ENCODE measurements around the gene PTPRCAP. TPM values are rescaled to one million over a fixed set of nuclear protein-coding genes. Genes with fewer than 3 reads are reported as not detected.
"Not testable (repeated sequence)": the region's sequence is repeated elsewhere in the genome, so short reads cannot be mapped to it uniquely, and the experiment has no call there.

The PTPRCAP gene
- total RNA-seq, 1 experiment from 2014 or later: 0.15 TPM

GRCh38 chr11:67405688-67406339 is 31.7 kb downstream of the PTPRCAP start:
- DNase-seq: no peak
- no peak for ATAC-seq
- Histone ChIP-seq H3K27ac (ENCODE audit: low read length) (no peak overlapping the region), H3K9me2 (replicated peaks; ENCODE audit: low read length) (no peaks in the 10 kb centered on the region), H3F3A (ENCODE audit: low read length, unreplicated experiment) (no peaks in the 10 kb centered on the region), H3K4me2 (ENCODE audit: low read length) (no peak overlapping the region), H3K4me1 (ENCODE audit: insufficient read depth, low read length) (peaks cover 4% of the 10 kb centered on the region), H3K4me3 (ENCODE audit: low read length) (no peak overlapping the region), H3K9me3 (ENCODE audit: low read length) (no peaks in the 10 kb centered on the region), H3K27me3 (ENCODE audit: low read length) (no peaks in the 10 kb centered on the region), H3K36me3 (ENCODE audit: low read depth, low read length) (no peaks in the 10 kb centered on the region), H3K9ac (ENCODE audit: low read length) (no peak overlapping the region), H4K20me1 (ENCODE audit: low read length) (peaks cover 5% of the 10 kb centered on the region; the same call in 1 of the 2 replicates), H2AFZ (ENCODE audit: low read length) (no peak overlapping the region), H3K79me2 (ENCODE audit: low read length) (peaks cover 7% of the 10 kb centered on the region)
- ChIA-PET CTCF (no interaction called here), POLR2A (ENCODE audit: unreplicated experiment) (interaction anchor here (0.5 kb wide), 1 partner anchor 29 kb away, joined by 3 read pairs; no protein-coding TSS in a partner anchor)
- TF ChIP-seq CTCF (conservative IDR thresholded peaks at IDR 0.05; ENCODE audit: low read depth, low read length): no peak
- BruUV-seq (replicated peaks): no TSS peak
- intact Hi-C loops (cut with micrococcal nuclease): no loop called here

GRCh38 chr11:67405196-67405567 is 32.3 kb downstream of the PTPRCAP start:
- H3K9me3 ChIP-seq (ENCODE audit: low read length): no peaks in the 10 kb centered on the region
- POLR2A ChIA-PET (ENCODE audit: unreplicated experiment): interaction anchor here (0.5 kb wide), 1 partner anchor 29 kb away, joined by 3 read pairs; no protein-coding TSS in a partner anchor
- H3K4me1 ChIP-seq (ENCODE audit: insufficient read depth, low read length): peaks cover 9% of the 10 kb centered on the region
- H3K27me3 ChIP-seq (ENCODE audit: low read length): no peaks in the 10 kb centered on the region
- peaks cover 14% of the 10 kb centered on the region for H3K79me2 ChIP-seq (ENCODE audit: low read length)
- CTCF ChIA-PET: no interaction called here
- H3F3A ChIP-seq (ENCODE audit: low read length, unreplicated experiment): no peaks in the 10 kb centered on the region
- H2AFZ ChIP-seq (ENCODE audit: low read length): no peak overlapping the region
- no peak overlapping the region for H3K27ac ChIP-seq (ENCODE audit: low read length)
- DNase-seq (no peak), ATAC-seq (no peak)
- intact Hi-C loops (cut with micrococcal nuclease): no loop called here
- no peak overlapping the region for H3K9ac ChIP-seq (ENCODE audit: low read length)
- H3K4me2 ChIP-seq (ENCODE audit: low read length): no peak overlapping the region
- H4K20me1 ChIP-seq (ENCODE audit: low read length): peaks cover 11% of the 10 kb centered on the region; the same call in 1 of the 2 replicates
- no peak overlapping the region for H3K4me3 ChIP-seq (ENCODE audit: low read length)
- TF ChIP-seq EZH2 (IDR thresholded peaks at IDR 0.05; ENCODE audit: low read length, unreplicated experiment) (no peak), CTCF (conservative IDR thresholded peaks at IDR 0.05; ENCODE audit: low read depth, low read length) (no peak), EZH2phosphoT487 (IDR thresholded peaks at IDR 0.05; ENCODE audit: borderline replicate concordance, low read length) (no peak)
- H3K36me3 ChIP-seq (ENCODE audit: low read depth, low read length): no peaks in the 10 kb centered on the region
- no peaks in the 10 kb centered on the region for H3K9me2 ChIP-seq (replicated peaks; ENCODE audit: low read length)
- no TSS peak for BruUV-seq (replicated peaks)

- ATAC-seq: no peak
- Histone ChIP-seq H4K20me1 (ENCODE audit: low read length) (peaks cover 13% of the 10 kb centered on the region; the same call in 1 of the 2 replicates), H3K9ac (ENCODE audit: low read length) (no peak overlapping the region), H3K4me3 (ENCODE audit: low read length) (no peak overlapping the region), H3K79me2 (ENCODE audit: low read length) (peaks cover 19% of the 10 kb centered on the region), H3K9me2 (replicated peaks; ENCODE audit: low read length) (no peaks in the 10 kb centered on the region), H3K4me1 (ENCODE audit: insufficient read depth, low read length) (peaks cover 11% of the 10 kb centered on the region), H3K9me3 (ENCODE audit: low read length) (no peaks in the 10 kb centered on the region), H3K27me3 (ENCODE audit: low read length) (no peaks in the 10 kb centered on the region), H3K4me2 (ENCODE audit: low read length) (no peak overlapping the region), H2AFZ (ENCODE audit: low read length) (no peak overlapping the region), H3F3A (ENCODE audit: low read length, unreplicated experiment) (no peaks in the 10 kb centered on the region), H3K36me3 (ENCODE audit: low read depth, low read length) (peaks cover under 1% of the 10 kb centered on the region; the same call in 1 of the 2 replicates), H3K27ac (ENCODE audit: low read length) (no peak overlapping the region)
- no peak for DNase-seq
- ChIA-PET CTCF (no interaction called here), POLR2A (ENCODE audit: unreplicated experiment) (no interaction called here)
- BruUV-seq (replicated peaks): no TSS peak
- intact Hi-C loops (cut with micrococcal nuclease): no loop called here
- no peak for TF ChIP-seq CTCF (conservative IDR thresholded peaks at IDR 0.05; ENCODE audit: low read depth, low read length)
- TF ChIP-seq EZH2phosphoT487 (IDR thresholded peaks at IDR 0.05; ENCODE audit: borderline replicate concordance, low read length): no peak
- TF ChIP-seq EZH2 (IDR thresholded peaks at IDR 0.05; ENCODE audit: low read length, unreplicated experiment): no peak
Measured at GRCh38 chr11:67404515-67405195, 32.8 kb downstream of the PTPRCAP start.

GRCh38 chr11:67403085-67403484 is 34.4 kb downstream of the PTPRCAP start:
- CTCF ChIA-PET; POLR2A ChIA-PET (ENCODE audit: unreplicated experiment): not testable (repeated sequence)

More at GRCh38 chr11:67403085-67403484, 34.4 kb downstream of the PTPRCAP start:
- not testable (repeated sequence) for H3K9ac ChIP-seq (ENCODE audit: low read length); H3K4me3 ChIP-seq (ENCODE audit: low read length); BruUV-seq (replicated peaks); H3K27ac ChIP-seq (ENCODE audit: low read length); H3K9me3 ChIP-seq (ENCODE audit: low read length); ATAC-seq; H2AFZ ChIP-seq (ENCODE audit: low read length); H3F3A ChIP-seq (ENCODE audit: low read length, unreplicated experiment); H3K27me3 ChIP-seq (ENCODE audit: low read length); DNase-seq; H3K9me2 ChIP-seq (replicated peaks; ENCODE audit: low read length); H3K4me2 ChIP-seq (ENCODE audit: low read length)
- Histone ChIP-seq H3K4me1 (ENCODE audit: insufficient read depth, low read length) (peaks cover 11% of the 10 kb centered on the region), H3K79me2 (ENCODE audit: low read length) (peaks cover 28% of the 10 kb centered on the region), H4K20me1 (ENCODE audit: low read length) (peaks cover 16% of the 10 kb centered on the region; the same call in 1 of the 2 replicates), H3K36me3 (ENCODE audit: low read depth, low read length) (peaks cover 16% of the 10 kb centered on the region)
- intact Hi-C loops (cut with micrococcal nuclease): loop anchor here (2.0 kb wide), 1 partner anchor 26 kb away; the partner anchor contains the start of gene RPS6KB2
